LNCaP clone FGC (cell line): ENCODE measurements around the gene TMF1.

Experiments used
- DNase-seq: peaks from one replicate; pipeline ENCODE4 v3.0.0-alpha.2; 2011; ENCODE audit warnings: low read depth
- H3K4me3 ChIP-seq: 2 replicates; pipeline ENCODE4 v1.5.1; 2011; ENCODE audit warnings: mild to moderate bottlenecking, low read depth, low read length, control low read depth
- TF ChIP-seq, protein P1 (sequence below): IDR thresholded peaks from 2 replicates; pipeline ENCODE4 v1.5.1; 2012; ENCODE audit warnings: mild to moderate bottlenecking; ENCODE audit not compliant: control insufficient read depth, insufficient read depth; ENCODE audit errors: extremely low read depth

The TMF1 gene

DNA sequence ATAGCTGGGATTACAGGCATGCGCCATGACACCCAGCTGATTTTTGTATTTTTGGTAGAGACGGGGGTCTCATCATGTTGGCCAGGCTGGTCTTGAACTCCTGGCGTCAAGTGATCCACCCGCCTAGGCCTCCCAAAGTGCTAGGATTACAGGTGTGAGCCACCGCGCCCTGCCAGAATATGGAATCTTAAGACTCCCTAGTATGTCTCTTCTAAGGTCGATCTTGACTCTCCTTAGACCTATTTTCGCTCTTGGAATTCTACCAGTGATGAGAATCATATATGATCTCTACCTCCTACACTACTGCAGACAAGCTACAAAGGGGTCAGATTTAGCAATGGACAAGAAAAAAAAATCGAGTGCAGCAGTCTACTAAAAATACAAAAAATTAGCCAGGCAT lies 19.4 kb downstream of the TMF1 start:
- DNase-seq = no peak
- no peak overlapping the region for H3K4me3 ChIP-seq
- TF ChIP-seq, protein P1, sequence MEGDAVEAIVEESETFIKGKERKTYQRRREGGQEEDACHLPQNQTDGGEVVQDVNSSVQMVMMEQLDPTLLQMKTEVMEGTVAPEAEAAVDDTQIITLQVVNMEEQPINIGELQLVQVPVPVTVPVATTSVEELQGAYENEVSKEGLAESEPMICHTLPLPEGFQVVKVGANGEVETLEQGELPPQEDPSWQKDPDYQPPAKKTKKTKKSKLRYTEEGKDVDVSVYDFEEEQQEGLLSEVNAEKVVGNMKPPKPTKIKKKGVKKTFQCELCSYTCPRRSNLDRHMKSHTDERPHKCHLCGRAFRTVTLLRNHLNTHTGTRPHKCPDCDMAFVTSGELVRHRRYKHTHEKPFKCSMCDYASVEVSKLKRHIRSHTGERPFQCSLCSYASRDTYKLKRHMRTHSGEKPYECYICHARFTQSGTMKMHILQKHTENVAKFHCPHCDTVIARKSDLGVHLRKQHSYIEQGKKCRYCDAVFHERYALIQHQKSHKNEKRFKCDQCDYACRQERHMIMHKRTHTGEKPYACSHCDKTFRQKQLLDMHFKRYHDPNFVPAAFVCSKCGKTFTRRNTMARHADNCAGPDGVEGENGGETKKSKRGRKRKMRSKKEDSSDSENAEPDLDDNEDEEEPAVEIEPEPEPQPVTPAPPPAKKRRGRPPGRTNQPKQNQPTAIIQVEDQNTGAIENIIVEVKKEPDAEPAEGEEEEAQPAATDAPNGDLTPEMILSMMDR = no peak

DNA sequence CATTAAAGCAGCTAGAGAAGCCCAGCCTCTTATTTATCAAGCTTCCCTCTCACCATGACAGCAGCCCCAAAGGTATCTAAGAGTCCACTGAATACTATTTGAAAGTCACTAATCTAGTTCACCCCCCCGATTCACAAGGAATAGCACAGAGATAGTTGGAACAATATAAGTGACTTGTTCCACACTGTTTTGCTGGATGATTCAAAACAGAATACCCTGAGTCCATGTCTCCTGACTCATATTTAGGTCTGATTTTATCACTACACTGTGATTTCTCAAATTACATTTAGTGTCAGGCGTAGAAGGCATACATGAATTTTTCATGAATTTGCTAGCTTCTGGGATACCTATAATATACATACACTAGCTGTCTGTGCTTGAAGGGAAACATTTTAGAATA lies 20.0 kb downstream of the TMF1 start:
- DNase-seq = no peak
- TF ChIP-seq, protein P1 = no peak
- no peak overlapping the region for H3K4me3 ChIP-seq

DNA sequence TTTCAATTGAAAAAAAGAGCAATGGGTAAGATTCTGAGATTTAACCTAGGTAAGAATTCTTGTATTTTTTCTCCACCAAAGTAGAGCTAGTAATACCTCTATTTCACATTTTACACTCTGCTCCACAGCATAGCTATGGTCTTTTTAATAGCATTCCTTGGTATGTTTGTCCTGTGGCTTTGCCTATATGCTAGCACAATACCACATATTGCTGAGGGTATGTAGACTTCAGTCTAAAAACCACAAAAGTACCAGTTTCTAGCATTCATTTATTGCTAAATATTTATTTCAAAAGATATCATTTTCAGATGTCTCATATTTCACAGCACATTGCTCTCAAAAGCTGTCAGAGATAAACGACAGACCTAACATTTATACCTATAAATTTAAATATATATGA lies 20.5 kb downstream of the TMF1 start:
- TF ChIP-seq, protein P1 = no peak
- DNase-seq = no peak
- H3K4me3 ChIP-seq = no peak overlapping the region

DNA sequence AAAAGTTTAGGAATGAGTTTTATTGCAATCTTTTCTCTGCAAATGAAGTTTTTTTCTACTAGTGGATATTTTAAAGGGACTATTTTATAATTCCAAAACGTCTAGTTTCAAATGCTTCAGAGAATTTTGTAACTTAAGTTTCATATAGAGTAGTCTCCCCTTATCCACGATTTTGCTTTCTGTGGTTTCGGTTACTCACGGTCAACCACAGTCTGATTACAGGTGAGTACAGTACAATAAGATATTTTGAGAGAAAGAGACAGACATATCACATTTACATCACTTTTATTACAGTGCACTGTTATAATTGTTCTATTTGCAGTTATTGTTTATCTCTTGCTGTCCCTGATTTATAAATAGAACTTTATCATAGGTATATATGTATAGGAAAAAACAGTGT lies 31.3 kb downstream of the TMF1 start:
- TF ChIP-seq, protein P1 = no peak
- no peak for DNase-seq
- H3K4me3 ChIP-seq = no peak overlapping the region

DNA sequence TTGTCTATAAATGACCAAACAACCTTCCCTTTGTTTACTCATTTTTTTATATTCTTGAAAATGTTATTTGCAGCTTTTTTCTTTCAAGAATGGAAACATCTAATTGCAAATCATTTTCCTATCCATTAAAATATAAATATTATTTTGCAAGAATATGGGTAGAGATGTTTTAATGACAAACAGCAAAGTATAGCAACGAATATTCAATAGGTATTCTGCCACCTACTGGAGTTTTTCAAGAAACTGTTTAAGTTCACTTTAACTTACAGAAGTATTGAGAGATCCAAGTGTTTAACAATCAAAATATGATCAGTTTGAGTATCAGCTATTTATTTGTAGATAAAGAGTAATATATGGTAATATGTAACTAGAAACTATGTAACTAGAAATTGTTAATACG lies 31.7 kb downstream of the TMF1 start:
- DNase-seq = no peak
- H3K4me3 ChIP-seq = no peak overlapping the region
- TF ChIP-seq, protein P1 = peak; percentile 42

DNA sequence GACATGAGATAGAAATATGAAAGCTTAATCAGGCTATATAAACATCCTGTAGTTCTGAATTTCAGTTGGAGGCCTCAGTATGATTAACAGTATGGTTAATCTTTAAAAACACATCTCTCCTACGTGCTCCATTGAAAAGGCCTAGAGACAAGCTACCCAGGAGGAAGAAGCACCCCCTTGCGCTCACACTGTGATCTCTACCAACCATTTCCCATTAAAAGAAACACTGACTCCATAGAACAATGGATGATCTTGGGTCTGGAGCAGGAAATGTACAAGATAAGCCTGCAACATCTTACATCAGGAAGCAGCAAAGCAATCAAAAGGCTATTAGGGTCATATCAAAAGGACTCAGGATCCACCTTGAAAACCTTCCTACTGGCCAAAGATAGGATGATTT lies 35.2 kb downstream of the TMF1 start:
- no peak for DNase-seq
- H3K4me3 ChIP-seq = no peak overlapping the region
- TF ChIP-seq, protein P1 = no peak

DNA sequence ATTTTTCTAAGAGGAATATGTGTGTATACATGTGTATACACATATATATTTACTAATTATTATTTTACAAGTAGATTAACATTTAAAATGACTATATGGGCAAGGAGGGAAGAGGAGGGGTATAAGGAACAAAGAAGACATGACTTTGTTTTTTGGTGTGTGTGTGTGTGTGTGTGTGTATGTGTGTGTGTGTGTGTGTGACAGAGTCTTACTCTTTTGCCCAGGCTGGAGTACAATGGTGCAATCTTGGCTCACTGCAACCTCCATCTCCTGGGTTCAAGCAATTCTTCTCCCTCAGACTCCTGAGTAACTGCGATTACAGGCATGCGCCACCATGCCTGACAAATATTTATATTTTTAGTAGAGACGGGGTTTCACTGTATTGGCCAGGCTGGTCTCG lies 36.0 kb downstream of the TMF1 start:
- DNase-seq = no peak
- TF ChIP-seq, protein P1 = no peak
- H3K4me3 ChIP-seq = no peak overlapping the region
